GM10847 (cell line): ENCODE measurements around the gene CACNA2D2.

Experiments used
- POLR2A ChIP-seq: IDR thresholded peaks from 2 replicates; pipeline ENCODE4 v1.6.1; 2011; ENCODE audit not compliant: insufficient read length; ENCODE audit errors: extremely low read depth

CACNA2D2 gene

DNA sequence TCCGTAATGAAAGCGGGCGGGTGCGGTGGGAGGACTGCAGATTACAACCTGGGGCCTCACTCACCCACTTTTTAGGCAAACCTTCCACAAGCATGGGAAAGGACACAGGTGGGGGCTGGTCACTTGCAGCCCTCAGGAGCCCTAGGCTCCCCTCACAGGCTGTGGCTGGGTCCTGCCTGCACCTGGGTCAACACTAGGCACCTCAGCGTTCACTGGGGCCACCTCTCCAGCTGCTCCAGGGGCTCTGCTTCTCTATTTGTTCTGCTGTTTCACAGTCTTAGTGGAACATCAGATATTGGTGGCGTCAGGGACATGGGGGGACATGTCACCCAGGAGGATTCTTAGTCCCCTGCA is 114.0 kb downstream of the CACNA2D2 start:
- no peak for TF ChIP-seq POLR2A

DNA sequence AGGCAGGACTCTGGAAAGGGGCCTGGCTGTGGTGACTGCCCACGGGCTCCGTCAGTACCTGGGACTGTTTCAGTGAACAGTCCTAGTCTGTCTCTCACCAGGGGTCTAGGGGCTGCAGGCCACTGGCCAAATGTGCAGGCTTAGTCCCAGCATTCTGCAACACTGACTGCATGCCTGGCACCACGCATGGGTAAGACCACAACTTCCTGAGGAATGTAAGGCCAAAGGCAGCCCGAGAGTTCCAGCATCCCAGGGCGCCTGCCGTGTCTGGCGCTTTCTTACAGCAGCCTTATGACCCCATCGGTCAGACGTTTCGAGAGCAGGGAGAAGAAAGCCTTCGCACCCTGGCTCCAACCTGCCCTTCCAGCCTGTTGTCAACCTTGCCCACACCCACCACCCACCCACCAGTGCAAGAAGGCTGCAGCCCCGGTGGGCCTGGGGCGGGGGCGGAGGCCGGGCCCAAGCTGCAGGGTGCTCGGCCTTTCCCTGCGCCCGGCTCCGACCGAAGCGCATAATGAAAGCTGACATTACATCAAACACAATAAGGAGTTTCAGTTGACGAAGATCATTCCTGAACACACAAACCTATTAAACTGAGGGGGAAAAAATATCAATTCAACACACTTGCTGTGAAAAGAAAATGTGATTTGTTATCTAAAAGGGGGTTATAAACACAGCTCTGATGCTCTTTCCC is 114.6 kb downstream of the CACNA2D2 start:
- TF ChIP-seq POLR2A = no peak

DNA sequence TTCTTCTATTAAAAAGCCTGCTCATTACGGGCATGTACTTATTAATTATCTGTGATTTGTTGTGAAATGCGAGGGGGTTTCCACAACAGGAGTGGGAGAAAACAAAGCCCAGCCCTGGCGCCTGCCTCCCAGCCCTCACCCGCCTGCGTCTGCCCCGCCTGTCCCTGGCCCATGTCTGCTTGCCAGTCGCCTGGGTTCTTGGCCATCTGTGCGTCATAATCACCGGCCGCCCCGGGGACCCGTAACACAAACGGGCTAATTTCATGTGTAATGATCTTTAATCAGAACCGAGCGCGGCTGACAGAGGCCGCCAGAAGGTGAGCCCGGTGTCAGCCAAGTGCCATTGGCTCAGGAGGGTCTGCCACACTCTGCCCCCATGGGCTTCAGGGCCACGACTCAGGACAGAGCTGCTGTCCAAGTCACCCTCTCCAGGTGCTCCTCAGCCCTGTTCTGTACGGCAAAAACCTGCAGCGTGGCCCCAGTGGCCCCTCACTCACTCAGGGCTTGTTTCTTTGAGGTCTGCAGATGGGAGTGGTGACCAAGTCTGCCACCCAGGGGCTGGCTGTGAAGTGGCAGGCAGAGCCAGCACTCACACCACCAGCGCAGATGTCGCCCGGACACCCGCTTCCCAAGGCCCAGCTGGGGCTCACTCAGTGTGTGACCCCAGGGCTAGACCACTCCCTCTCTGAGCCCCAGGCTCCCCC is 115.3 kb downstream of the CACNA2D2 start:
- TF ChIP-seq POLR2A = no peak

DNA sequence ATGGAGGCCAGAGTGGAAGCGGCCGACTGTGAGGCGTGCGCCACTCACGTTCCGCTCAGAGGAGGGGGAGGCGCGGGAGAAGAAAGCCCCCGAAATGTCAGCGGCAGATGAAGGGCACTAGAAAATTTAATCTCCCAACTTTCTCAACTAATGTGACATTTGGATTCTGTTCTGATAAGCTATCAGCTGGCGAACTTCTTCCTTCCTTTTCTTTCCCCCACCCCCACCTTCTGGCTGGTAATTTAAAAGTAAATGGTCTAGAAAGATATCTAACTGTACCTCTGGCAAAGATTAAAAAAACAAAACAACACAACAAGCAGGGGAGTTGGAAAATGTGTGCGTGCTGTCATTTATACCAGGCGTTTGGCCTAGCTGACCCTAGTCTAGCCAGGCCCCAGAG is 117.7 kb downstream of the CACNA2D2 start:
- TF ChIP-seq POLR2A = no peak

DNA sequence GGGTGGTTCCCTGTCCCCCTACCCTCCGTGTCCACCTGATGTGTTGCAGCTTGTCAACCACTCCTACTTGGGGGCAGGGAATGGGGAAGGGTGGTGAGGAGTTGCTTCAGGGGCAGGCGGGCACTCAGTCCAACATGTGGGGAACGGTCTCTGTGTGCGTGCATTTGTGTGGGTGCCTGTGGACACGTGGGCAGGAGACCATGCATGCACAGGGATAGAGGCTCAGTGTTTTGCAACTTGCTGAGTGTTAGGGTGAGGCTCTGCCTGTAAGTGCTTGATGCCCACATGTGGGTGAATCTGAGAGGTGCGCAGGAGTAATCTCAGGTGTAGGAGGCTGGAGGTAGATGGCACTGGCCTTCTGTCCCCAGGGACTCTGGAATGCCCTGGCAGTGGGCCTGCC is 119.7 kb downstream of the CACNA2D2 start:
- TF ChIP-seq POLR2A = no peak

DNA sequence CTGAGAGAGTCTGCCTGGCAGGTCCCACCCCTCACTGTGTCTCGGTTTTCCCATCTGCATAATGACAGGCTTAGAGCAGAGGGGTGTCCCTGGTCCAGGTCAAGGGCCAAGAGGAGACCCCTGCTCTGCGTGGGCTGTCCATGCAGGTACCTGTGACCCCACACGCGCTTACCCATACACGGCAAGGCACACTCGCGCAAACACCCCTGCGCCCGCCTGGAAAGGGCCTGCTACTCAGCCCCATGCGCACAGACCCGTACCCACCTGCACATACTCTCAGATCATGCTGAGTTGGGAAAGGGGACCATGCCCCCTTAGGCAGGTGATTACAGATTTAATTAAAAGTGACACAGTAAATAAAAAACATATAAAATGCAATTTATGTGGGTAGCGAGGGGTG is 120.7 kb downstream of the CACNA2D2 start:
- TF ChIP-seq POLR2A = no peak

DNA sequence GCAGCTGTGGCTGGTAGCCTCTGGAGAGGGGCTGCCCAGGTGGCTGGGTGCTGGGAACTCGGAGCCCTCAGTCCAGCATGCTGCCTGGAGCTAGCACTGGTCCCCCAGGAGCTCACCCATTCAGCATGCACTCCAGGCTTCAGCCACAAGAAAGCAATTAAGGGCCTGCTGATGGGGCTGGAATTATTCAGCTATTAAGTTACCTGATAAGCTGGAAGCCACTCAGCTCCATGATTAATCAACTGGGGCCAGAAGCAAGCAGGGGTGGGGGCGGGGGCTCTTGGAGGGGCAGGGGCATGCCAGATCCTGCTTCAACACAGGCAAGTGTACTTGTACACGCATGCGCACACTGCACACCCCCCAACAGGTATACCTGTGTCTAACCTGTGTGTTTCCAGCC is 122.1 kb downstream of the CACNA2D2 start:
- TF ChIP-seq POLR2A = no peak

DNA sequence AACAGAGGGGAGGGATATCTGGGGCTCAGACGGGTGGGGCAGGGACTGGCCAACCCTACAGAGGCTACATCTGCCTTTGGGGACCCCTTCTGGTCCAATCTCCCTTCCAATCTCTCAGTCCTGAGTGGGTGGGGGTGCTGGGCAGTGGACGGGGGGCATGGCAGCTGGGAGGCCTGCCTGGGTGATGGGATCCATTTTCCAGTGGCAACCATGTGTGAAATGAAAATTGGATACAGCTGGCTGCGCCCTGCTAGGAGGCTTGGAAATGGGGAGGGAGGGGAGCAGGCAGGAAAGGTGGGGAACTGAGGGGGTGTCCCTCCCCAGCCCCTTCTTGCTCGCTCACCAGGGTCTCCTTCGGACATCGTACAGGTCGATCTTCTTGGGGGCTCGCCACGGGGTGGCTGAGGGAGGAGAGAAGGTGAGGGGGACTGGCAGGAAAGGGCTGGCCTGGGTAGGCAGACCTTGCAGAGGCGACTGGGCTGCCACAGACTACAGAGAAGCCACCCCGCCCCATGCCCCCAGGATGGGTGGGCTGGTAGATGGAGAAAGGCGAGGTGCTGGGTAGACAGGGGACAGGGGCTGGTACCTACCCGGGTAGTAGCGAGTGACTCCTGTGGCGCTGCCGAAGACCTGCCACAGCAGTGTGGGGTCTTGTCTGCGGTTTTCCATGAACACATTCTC is 122.9 kb downstream of the CACNA2D2 start:
- no peak for TF ChIP-seq POLR2A

DNA sequence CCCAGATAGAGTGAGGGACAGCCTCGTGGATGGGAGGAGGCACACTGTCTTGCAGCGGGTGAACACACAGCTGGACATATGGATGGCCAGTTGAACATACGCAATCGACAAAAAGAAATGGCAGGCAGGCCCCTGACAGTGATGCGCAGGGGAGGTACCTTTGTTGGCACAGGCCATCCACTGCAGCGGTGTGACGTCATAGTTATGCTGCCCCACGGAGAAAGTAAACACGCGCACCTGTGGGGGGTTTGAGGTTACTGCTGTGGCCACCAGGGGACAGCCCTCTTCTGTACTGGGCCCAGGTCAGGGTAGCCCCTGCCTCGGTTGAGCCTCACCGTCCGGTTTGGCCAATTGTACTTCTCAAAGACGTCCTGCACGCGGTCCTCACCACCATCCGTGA is 124.7 kb downstream of the CACNA2D2 start:
- no peak for TF ChIP-seq POLR2A

DNA sequence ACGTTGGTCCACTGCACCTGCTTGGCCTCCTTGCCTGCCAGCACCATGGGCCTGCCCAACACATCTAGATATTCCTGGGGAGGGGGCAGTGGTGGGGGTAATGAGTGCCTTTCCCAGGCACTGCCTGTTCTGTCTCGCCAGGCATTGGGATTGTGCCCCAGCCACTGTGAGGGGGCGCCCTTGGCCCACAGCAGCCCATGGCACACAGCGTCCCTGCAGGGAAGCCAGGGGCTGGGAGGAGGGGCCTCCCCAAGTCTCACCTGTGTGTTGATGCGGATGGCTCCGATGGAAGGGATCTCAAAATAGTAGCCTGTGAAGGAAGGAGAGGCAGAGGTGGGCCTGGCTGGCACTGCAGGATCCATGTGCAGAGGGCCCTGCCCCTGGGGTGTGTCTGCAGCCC is 125.4 kb downstream of the CACNA2D2 start:
- TF ChIP-seq POLR2A = no peak

DNA sequence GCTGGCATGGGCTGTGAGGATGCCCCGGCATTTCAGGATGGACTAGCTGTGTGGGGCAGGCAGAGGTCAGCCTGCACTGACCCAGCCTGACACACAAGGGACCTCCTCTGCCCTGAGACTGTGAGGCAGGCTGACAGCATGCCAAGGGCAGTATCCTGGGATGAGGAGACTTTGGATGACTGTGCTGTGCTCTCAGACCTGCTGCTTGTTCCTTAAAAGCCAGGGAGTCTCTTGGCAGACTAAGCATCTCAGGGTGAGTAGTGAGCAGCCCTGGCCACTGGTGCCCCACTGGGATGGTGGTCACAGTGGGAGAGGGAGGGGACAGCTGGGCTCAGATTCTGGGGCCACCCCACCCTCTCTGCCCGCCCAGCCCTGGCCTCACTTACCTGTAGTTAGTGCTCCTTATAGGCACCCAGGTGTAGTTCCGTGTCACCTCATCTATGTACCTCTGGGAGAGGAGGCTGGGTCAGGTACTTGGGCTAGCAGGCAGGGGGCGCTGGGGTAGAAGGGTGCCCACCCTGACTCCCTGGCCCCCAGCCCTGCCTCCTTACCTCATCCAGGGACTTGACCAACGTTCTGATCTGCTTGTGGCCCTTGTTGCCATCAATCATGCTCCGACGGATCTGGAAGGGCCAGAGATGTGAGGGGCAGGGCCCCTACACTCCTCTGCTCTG is 128.0 kb downstream of the CACNA2D2 start:
- no peak for TF ChIP-seq POLR2A

DNA sequence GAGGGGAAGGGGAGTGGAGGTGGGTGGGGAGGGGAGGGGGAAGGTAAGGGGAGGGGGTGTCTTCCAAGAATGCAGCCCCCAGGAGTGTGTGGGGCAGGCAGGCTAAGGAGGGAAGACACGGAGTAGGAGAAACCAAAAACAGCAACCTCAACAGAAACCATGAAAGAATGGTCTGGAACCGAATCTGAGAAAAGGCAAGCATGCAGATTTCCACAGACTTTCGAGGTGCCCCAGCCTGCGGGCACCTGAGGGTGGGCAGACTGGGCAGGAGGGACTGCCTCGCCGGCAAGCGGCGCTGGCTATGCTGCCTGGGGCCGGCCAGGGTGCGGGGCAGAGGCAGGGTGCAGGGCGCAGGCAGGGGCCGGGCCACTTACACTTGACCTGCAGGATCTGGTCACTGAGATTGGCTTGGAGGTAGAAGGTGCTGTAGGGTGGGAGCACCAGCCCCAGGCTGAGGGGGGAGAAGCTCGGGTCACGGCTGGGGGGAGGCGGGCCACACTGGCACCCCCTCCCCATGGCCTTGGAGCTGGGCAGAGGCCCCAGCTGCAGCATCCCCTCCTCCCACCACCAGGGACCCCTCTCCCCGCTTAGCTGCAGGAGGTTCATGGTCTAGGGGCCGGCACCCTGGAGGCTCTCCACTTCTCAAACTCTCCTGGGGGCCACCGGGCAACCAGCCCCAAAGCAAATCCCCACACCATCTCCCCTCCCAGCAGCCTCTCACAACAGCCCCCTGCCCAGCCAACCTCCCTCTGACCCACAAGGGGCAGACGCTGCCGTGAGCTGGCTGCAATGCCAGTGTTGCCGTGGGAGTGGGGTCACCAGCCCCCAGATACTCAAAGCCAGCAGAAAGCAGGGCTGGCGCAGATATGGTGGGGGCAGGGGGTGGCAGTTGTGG is 128.8 kb downstream of the CACNA2D2 start:
- TF ChIP-seq POLR2A = no peak

DNA sequence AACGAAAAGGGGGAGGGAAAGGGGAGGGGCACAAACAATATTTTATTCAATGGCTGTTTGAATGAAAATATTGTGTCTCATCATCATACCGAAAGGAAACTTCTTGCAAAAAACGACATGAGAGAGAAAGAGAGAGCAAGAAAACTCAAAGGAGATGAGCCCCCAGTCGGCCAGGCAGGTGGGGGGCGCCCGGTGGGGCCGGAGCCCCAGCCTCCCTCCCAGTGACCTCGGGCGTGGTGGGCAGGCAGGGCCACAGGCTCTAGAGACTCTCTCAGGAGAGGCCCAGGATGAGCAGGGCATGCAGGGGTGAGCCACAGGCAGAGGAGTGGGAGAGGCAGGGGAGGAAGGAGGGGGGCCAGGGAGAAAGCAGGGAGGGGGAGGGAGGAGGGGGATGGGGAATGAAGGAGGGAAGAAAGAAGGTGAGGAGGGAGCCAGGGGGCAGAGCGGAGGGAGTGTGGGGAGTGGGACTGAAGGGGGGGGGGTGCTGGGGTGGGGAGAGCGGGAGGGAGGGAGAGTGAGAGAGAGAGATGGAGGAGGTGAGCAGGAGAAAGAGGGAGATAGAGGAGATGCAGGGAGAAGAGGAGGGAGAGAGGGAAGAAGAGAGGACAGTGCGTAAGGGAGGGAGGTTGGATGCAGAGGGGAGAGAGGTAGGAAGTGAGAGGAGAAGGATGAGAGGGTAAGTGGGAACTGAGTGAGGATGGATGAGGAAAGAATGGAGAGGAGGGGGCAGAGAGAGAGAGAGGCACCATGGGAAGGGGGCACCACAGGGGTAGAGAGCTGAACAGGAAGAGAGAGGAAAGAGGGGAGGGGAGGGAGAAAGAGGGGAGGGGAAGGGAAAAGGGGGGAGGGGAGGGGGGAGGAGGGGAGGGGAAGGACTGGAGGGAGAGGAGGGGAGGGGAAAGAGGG is 130.0 kb downstream of the CACNA2D2 start:
- TF ChIP-seq POLR2A = no peak

DNA sequence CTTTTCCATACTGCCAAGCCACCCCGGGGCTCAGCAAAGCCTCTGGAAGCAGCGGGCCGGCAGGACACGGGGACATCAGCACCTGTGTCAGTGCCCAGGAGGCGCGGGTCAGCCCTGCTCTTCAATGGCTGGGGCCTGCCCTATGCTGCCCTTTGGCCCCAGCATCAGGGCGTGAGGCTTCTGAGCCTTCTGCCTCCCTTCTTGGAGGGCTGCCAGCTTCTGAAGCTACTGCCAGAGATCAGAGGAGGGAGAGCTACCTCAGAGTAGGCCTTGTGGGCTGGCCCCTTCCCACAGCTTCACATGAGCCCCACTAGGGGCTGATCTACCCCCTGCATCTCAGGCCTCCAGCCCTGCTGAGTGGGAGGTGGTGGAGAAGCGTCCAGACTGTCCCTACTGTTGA is 131.1 kb downstream of the CACNA2D2 start:
- TF ChIP-seq POLR2A = no peak

DNA sequence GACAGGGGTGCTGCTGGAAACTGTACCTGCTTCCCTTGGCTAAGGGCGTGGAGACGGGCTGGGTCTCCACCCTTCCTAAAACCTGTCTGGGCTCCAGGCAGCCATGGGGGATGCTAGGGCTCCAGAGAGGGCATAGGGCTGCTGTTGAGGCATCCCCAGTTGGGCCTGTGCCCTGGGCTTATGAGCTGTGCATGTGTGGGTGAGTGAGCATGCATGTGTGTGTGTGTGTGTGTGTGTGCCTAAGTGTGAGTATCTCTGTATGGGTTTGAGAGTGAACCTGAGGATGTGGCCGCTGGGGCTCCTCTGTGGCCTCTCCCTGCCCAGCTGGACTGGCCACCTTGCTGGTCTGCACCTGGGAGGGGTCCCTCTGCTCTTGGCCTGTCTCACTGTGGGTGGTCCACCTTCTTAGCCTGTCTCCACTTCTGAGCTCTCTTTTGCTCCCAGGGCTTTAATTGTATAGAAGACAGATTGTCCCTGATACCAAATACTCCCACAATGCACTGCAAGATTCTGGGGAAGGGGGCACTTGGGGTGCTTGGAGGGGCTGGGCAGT is 132.2 kb downstream of the CACNA2D2 start:
- no peak for TF ChIP-seq POLR2A
